AG09309 (cell line): ENCODE results near the gene ACBD6.

Source experiments
- DNase-seq: peaks from one replicate; pipeline ENCODE4 v3.0.0-alpha.2; 2010; ENCODE audit warnings: low read depth
- H3K4me3 ChIP-seq: 2 replicates; pipeline ENCODE4 v1.5.1; 2011; ENCODE audit warnings: mild to moderate bottlenecking, low read depth, low read length, moderate library complexity; ENCODE audit not compliant: control insufficient read depth
- CTCF ChIP-seq: IDR thresholded peaks from 2 replicates; pipeline ENCODE4 v1.5.1; 2011; ENCODE audit warnings: mild to moderate bottlenecking, low read depth, low read length, inconsistent platforms; ENCODE audit not compliant: insufficient read depth, control insufficient read depth; ENCODE audit errors: missing control alignments

ACBD6 gene

GRCh38 chr1:180301135-180301742, 201.1 kb downstream of the ACBD6 start:
- no peak for DNase-seq
- H3K4me3 ChIP-seq, result no peak overlapping the region
- no peak for TF ChIP-seq CTCF

- no peak for TF ChIP-seq CTCF
- DNase-seq, result no peak
Observed at GRCh38 chr1:180299479-180300221, 202.7 kb downstream of the ACBD6 start.

GRCh38 chr1:180295999-180296398, 206.4 kb downstream of the ACBD6 start:
- TF ChIP-seq CTCF, result no peak
- H3K4me3 ChIP-seq, result no peak overlapping the region
- DNase-seq, result no peak

More at GRCh38 chr1:180299479-180300221, 202.7 kb downstream of the ACBD6 start:
- H3K4me3 ChIP-seq, result no peak overlapping the region

GRCh38 chr1:180294711-180295110, 207.7 kb downstream of the ACBD6 start:
- TF ChIP-seq CTCF, result no peak
- no peak overlapping the region for H3K4me3 ChIP-seq
- no peak for DNase-seq

- no peak for DNase-seq
- TF ChIP-seq CTCF, result no peak
- no peak overlapping the region for H3K4me3 ChIP-seq
Observed at GRCh38 chr1:180291004-180291403, 211.4 kb downstream of the ACBD6 start.

GRCh38 chr1:180290265-180291001, 211.9 kb downstream of the ACBD6 start:
- no peak for TF ChIP-seq CTCF
- no peak for DNase-seq
- no peak overlapping the region for H3K4me3 ChIP-seq
